Brain microvascular endothelial cell (primary cell): ENCODE measurements around the gene ADPRHL1.

Source experiments
- DNase-seq: peaks from one replicate; pipeline ENCODE4 v3.0.0-alpha.2; 2020
- H3K27ac ChIP-seq: fragments of 250-450 bp; sonication (Bioruptor Pico); 2 replicates; pipeline ENCODE4 v1.5.1; 2020; ENCODE audit warnings: mild to moderate bottlenecking, moderate library complexity
- H3K27me3 ChIP-seq: fragments of 250-450 bp; sonication (Bioruptor Pico); replicated peaks from 2 replicates; pipeline ENCODE4 v1.5.1; 2020; ENCODE audit warnings: mild to moderate bottlenecking
- H3K36me3 ChIP-seq: fragments of 250-450 bp; sonication (Bioruptor Pico); replicated peaks from 2 replicates; pipeline ENCODE4 v1.5.1; 2020; ENCODE audit warnings: mild to moderate bottlenecking
- H3K4me3 ChIP-seq: 2 replicates; pipeline ENCODE4 v1.5.1; 2011; ENCODE audit warnings: low read depth, mild to moderate bottlenecking, control low read depth, low read length, moderate library complexity
- CTCF ChIP-seq: IDR thresholded peaks from 2 replicates; pipeline ENCODE4 v1.5.1; 2011; ENCODE audit warnings: low read depth, mild to moderate bottlenecking, moderate library complexity, low read length, control low read depth, inconsistent platforms; ENCODE audit errors: missing control alignments
- in situ Hi-C: cut with HindIII; loops from 2 replicates; pipeline ENCODE4 v1.10.0; 2017; ENCODE audit warnings: low sequenced_read_pairs, low pct_ligation_motif_present

ADPRHL1 gene

GRCh38 chr13:113430378-113431110 is 22.7 kb downstream of the ADPRHL1 start:
- no peak for DNase-seq
- Histone ChIP-seq H3K36me3 (no peaks in the 10 kb centered on the region), H3K27ac (no peak overlapping the region), H3K4me3 (no peak overlapping the region), H3K27me3 (no peaks in the 10 kb centered on the region)
- TF ChIP-seq CTCF, result no peak
- in situ Hi-C loops, result no loop called here

- no peak for TF ChIP-seq CTCF
- H3K4me3 ChIP-seq, result no peak overlapping the region
- no peak overlapping the region for H3K27ac ChIP-seq
- DNase-seq, result no peak
- H3K27me3 ChIP-seq, result no peaks in the 10 kb centered on the region
- H3K36me3 ChIP-seq, result no peaks in the 10 kb centered on the region
- in situ Hi-C loops, result no loop called here
Observed at GRCh38 chr13:113429608-113429985, 23.7 kb downstream of the ADPRHL1 start.

GRCh38 chr13:113428871-113429607 is 24.2 kb downstream of the ADPRHL1 start:
- no peaks in the 10 kb centered on the region for H3K27me3 ChIP-seq
- H3K27ac ChIP-seq, result no peak overlapping the region
- no peak for DNase-seq
- in situ Hi-C loops, result no loop called here
- no peak overlapping the region for H3K4me3 ChIP-seq
- TF ChIP-seq CTCF, result no peak
- no peaks in the 10 kb centered on the region for H3K36me3 ChIP-seq

- no peak overlapping the region for H3K27ac ChIP-seq
- H3K4me3 ChIP-seq, result no peak overlapping the region
- H3K27me3 ChIP-seq, result no peaks in the 10 kb centered on the region
- DNase-seq, result no peak
- no peaks in the 10 kb centered on the region for H3K36me3 ChIP-seq
- in situ Hi-C loops, result no loop called here
- no peak for TF ChIP-seq CTCF
Observed at GRCh38 chr13:113428469-113428865, 24.8 kb downstream of the ADPRHL1 start.

- no peak overlapping the region for H3K27ac ChIP-seq
- TF ChIP-seq CTCF, result no peak
- DNase-seq, result no peak
- H3K36me3 ChIP-seq, result no peaks in the 10 kb centered on the region
- in situ Hi-C loops, result no loop called here
- H3K4me3 ChIP-seq, result no peak overlapping the region
- H3K27me3 ChIP-seq, result no peaks in the 10 kb centered on the region
Observed at GRCh38 chr13:113427562-113428468, 25.5 kb downstream of the ADPRHL1 start.
